Hepatocyte (in vitro differentiated cells): Measurements from ENCODE around the gene TMEM259. TPM values are rescaled to one million over a fixed set of nuclear protein-coding genes. Genes with fewer than 3 reads are reported as not detected.

Experiments used
- DNase-seq: peaks from one replicate; pipeline ENCODE4 v3.0.0-alpha.2; 2016; ENCODE audit warnings: low spot score
- H2AFZ ChIP-seq: fragments of 200-600 bp; sonication (generic); 2 replicates; pipeline ENCODE4 v1.6.0; 2016; ENCODE audit warnings: antibody characterized with exemption, mild to moderate bottlenecking
- H3K27ac ChIP-seq: fragments of 200-600 bp; sonication (generic); 2 replicates; pipeline ENCODE4 v1.5.1; 2016; ENCODE audit warnings: mild to moderate bottlenecking
- H3K27me3 ChIP-seq: fragments of 200-600 bp; sonication (generic); 2 replicates; pipeline ENCODE4 v1.6.1; 2016
- H3K36me3 ChIP-seq: fragments of 200-600 bp; sonication (generic); replicated peaks from 2 replicates; pipeline ENCODE4 v1.5.1; 2016; ENCODE audit warnings: low read depth; ENCODE audit not compliant: insufficient read depth
- H3K4me1 ChIP-seq: fragments of 200-600 bp; sonication (generic); 2 replicates; pipeline ENCODE4 v1.5.1; 2016; ENCODE audit warnings: mild to moderate bottlenecking, moderate library complexity; ENCODE audit not compliant: insufficient read depth
- H3K4me2 ChIP-seq: fragments of 200-600 bp; sonication (generic); 2 replicates; pipeline ENCODE4 v1.6.0; 2016
- H3K4me3 ChIP-seq: fragments of 200-600 bp; sonication (generic); 2 replicates; pipeline ENCODE4 v1.5.1; 2016; ENCODE audit warnings: mild to moderate bottlenecking
- H3K79me2 ChIP-seq: fragments of 200-600 bp; sonication (generic); 2 replicates; pipeline ENCODE4 v1.6.0; 2017; ENCODE audit warnings: mild to moderate bottlenecking
- H3K9me2 ChIP-seq: fragments of 200-600 bp; sonication (generic); replicated peaks from 2 replicates; pipeline ENCODE4 v1.6.0; 2017; ENCODE audit warnings: mild to moderate bottlenecking; ENCODE audit not compliant: insufficient read depth
- H3K9me3 ChIP-seq: fragments of 200-600 bp; sonication (generic); 2 replicates; pipeline ENCODE4 v1.5.1; 2016; ENCODE audit warnings: low read depth, mild to moderate bottlenecking
- H4K20me1 ChIP-seq: fragments of 200-600 bp; sonication (generic); 2 replicates; pipeline ENCODE4 v1.6.0; 2016; ENCODE audit warnings: mild to moderate bottlenecking; ENCODE audit not compliant: insufficient read depth, poor library complexity, severe bottlenecking
- EZH2 ChIP-seq: fragments of 200-600 bp; sonication (generic); IDR thresholded peaks from 2 replicates; pipeline ENCODE4 v1.6.1; 2016; ENCODE audit warnings: antibody characterized with exemption, mild to moderate bottlenecking, borderline replicate concordance
- EZH2phosphoT487 ChIP-seq: fragments of 200-600 bp; sonication (generic); IDR thresholded peaks from one replicate; pipeline ENCODE4 v1.6.1; 2018; ENCODE audit warnings: antibody characterized with exemption, mild to moderate bottlenecking, low read depth, moderate library complexity; ENCODE audit not compliant: unreplicated experiment, severe bottlenecking
- WGBS: methylation state at CpG from one replicate; pipeline ENCODE4 v1.1.6; 2016; ENCODE audit warnings: low lambda C conversion rate; ENCODE audit errors: missing lambda C conversion rate; 5-methylcytosine and 5-hydroxymethylcytosine counted together
- polyA plus RNA-seq: library from polyadenylated mRNA; unstranded; fragments of >200 nt; fragmentation: Nextera tagmentation; extraction: Ambion mirVana; gene quantifications from 2 replicates; pipeline ENCODE4 v1.2.1, GENCODE V29; 2016
- total RNA-seq: library from RNA; depleted of rRNA; stranded (reverse); fragments of >200 nt; gene quantifications from 2 replicates; pipeline ENCODE4 v1.2.3, GENCODE V29; 2014
- TF ChIP-seq, protein P1 (sequence below): fragments of 200-600 bp; sonication (generic); IDR thresholded peaks from 2 replicates; pipeline ENCODE4 v1.5.1; 2016; ENCODE audit warnings: antibody characterized with exemption, mild to moderate bottlenecking; ENCODE audit not compliant: poor library complexity

The TMEM259 gene
- total and polyA plus RNA-seq, 2 experiments from 2014 or later: 169 to 311 TPM

- Histone ChIP-seq H3K4me2 (no peak overlapping the region), H3K36me3 (no peaks in the 10 kb centered on the region), H3K27me3 (peaks cover 15% of the 10 kb centered on the region), H3K4me1 (peaks cover 11% of the 10 kb centered on the region), H3K4me3 (no peak overlapping the region), H3K9me2 (no peaks in the 10 kb centered on the region), H3K9me3 (no peaks in the 10 kb centered on the region), H2AFZ (no peak overlapping the region), H3K27ac (no peak overlapping the region), H4K20me1 (no peaks in the 10 kb centered on the region), H3K79me2 (no peaks in the 10 kb centered on the region)
- WGBS: 94% methylated on average over 34 of the region's 42 CpGs
- no peak for TF ChIP-seq EZH2
- no peak for TF ChIP-seq EZH2phosphoT487
- TF ChIP-seq, protein P1, sequence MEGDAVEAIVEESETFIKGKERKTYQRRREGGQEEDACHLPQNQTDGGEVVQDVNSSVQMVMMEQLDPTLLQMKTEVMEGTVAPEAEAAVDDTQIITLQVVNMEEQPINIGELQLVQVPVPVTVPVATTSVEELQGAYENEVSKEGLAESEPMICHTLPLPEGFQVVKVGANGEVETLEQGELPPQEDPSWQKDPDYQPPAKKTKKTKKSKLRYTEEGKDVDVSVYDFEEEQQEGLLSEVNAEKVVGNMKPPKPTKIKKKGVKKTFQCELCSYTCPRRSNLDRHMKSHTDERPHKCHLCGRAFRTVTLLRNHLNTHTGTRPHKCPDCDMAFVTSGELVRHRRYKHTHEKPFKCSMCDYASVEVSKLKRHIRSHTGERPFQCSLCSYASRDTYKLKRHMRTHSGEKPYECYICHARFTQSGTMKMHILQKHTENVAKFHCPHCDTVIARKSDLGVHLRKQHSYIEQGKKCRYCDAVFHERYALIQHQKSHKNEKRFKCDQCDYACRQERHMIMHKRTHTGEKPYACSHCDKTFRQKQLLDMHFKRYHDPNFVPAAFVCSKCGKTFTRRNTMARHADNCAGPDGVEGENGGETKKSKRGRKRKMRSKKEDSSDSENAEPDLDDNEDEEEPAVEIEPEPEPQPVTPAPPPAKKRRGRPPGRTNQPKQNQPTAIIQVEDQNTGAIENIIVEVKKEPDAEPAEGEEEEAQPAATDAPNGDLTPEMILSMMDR: no peak
- DNase-seq: no peak
These were observed 28.8 kb downstream of the TMEM259 start for GRCh38 chr19:991932-992669.

DNA sequence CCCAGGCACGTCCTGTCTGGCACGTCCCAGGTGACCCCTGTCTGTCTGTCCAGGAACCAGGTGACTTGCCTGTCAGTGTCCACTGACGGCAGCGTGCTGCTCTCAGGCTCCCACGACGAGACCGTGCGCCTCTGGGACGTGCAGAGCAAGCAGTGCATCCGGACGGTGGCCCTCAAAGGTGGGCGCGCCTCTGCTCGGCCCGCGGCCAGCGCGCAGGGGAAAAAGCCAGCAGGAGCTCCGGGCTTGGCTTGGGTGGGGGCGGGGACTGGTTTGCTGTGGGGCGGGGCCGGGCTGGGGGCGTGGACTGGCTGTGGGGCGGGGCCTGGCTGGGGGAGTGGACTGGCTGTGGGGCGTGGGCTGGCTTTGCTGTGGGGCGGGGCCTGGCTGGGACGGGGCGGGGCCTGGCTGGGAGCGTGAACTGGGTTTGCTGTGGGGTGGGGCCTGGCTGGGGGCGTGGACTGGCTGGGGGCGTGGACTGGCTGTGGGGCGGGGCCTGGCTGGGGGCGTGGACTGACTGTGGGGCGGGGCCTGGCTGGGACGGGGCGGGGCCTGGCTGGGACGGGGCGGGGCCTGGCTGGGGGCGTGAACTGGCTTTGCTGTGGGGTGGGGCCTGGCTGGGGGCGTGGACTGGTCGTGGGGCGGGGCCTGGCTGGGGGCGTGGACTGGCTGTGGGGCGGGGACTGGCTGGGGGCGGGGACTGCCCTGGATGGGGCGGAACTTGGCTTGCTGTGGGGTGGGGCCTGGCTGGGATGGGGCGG is 29.6 kb downstream of the TMEM259 start:
- no peaks in the 10 kb centered on the region for H4K20me1 ChIP-seq
- DNase-seq: no peak
- H3K27me3 ChIP-seq: peaks cover 8% of the 10 kb centered on the region
- no peaks in the 10 kb centered on the region for H3K79me2 ChIP-seq
- peaks cover 6% of the 10 kb centered on the region for H3K4me1 ChIP-seq
- no peak overlapping the region for H2AFZ ChIP-seq
- TF ChIP-seq, protein P1: no peak
- TF ChIP-seq EZH2phosphoT487: no peak
- no peak for TF ChIP-seq EZH2
- H3K9me2 ChIP-seq: no peaks in the 10 kb centered on the region
- H3K4me3 ChIP-seq: no peak overlapping the region
- no peaks in the 10 kb centered on the region for H3K36me3 ChIP-seq
- no peak overlapping the region for H3K27ac ChIP-seq
- no peaks in the 10 kb centered on the region for H3K9me3 ChIP-seq
- 97% methylated on average over 16 of the region's 47 CpGs for WGBS
- no peak overlapping the region for H3K4me2 ChIP-seq

DNA sequence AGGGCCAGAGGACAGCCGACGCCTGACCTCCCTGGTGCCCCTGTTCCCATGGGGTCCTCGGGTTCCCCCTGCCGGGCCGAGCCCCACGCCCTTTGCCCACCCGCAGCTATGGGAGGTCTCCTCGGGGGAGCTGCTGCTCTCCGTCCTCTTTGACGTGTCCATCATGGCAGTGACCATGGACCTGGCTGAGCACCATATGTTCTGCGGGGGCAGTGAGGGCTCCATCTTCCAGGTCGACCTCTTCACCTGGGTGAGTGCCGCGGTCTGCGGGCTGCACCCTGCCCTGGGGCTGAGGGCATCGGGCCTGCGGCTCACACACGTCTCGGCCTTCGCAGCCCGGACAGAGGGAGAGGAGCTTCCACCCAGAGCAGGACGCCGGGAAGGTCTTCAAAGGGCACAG is 30.2 kb downstream of the TMEM259 start:
- no peaks in the 10 kb centered on the region for H3K79me2 ChIP-seq
- H3K4me3 ChIP-seq: no peak overlapping the region
- H3K4me1 ChIP-seq: no peaks in the 10 kb centered on the region
- DNase-seq: no peak
- H3K9me3 ChIP-seq: no peaks in the 10 kb centered on the region
- H3K4me2 ChIP-seq: no peak overlapping the region
- no peaks in the 10 kb centered on the region for H4K20me1 ChIP-seq
- H2AFZ ChIP-seq: no peak overlapping the region
- no peaks in the 10 kb centered on the region for H3K9me2 ChIP-seq
- no peaks in the 10 kb centered on the region for H3K36me3 ChIP-seq
- WGBS: 95% methylated on average over 23 of the region's 23 CpGs
- H3K27me3 ChIP-seq: peaks cover 4% of the 10 kb centered on the region
- TF ChIP-seq EZH2 (no peak), EZH2phosphoT487 (no peak)
- TF ChIP-seq, protein P1: no peak
- H3K27ac ChIP-seq: no peak overlapping the region
